CD4-positive, alpha-beta T cell treated with Interleukin-1 beta for 1 hour (primary cell): ENCODE results near the gene UFD1.

ENCODE experiments used
- DNase-seq, 2 donors: peaks; one replicate each; pipeline ENCODE4 v3.0.0-alpha.2; 2020 to 2022

Gene UFD1

GRCh38 chr22:19419464-19420178 is 59.4 kb downstream of the UFD1 start:
- DNase-seq, result peak; percentile 49 to 70

GRCh38 chr22:19419086-19419463 is 59.9 kb downstream of the UFD1 start:
- DNase-seq, result no peak

- no peak for DNase-seq
These were observed 66.1 kb downstream of the UFD1 start for GRCh38 chr22:19412923-19413322.

- DNase-seq, result no peak
These were observed 66.5 kb downstream of the UFD1 start for GRCh38 chr22:19412478-19412877.

GRCh38 chr22:19411690-19412045 is 67.3 kb downstream of the UFD1 start:
- no peak for DNase-seq

GRCh38 chr22:19410941-19411689 is 67.9 kb downstream of the UFD1 start:
- no peak for DNase-seq

GRCh38 chr22:19407649-19408606 is 71.1 kb downstream of the UFD1 start:
- DNase-seq, result no peak

- no peak for DNase-seq
These were observed 72.1 kb downstream of the UFD1 start for GRCh38 chr22:19406846-19407245.

- DNase-seq, result no peak
These were observed 72.6 kb downstream of the UFD1 start for GRCh38 chr22:19406281-19406811.

- DNase-seq, result no peak
These were observed 73.3 kb downstream of the UFD1 start for GRCh38 chr22:19405652-19406051.

GRCh38 chr22:19405133-19405532 is 73.9 kb downstream of the UFD1 start:
- no peak for DNase-seq

GRCh38 chr22:19404676-19405075 is 74.3 kb downstream of the UFD1 start:
- no peak for DNase-seq

- DNase-seq, result no peak
These were observed 76.3 kb downstream of the UFD1 start for GRCh38 chr22:19402642-19403191.

GRCh38 chr22:19401483-19401882 is 77.5 kb downstream of the UFD1 start:
- DNase-seq, result no peak

- no peak for DNase-seq
These were observed 78.1 kb downstream of the UFD1 start for GRCh38 chr22:19400881-19401280.
